Tibial nerve (tissue), 4 donors: ENCODE data around the gene STS.

Experiments used
- EP300 ChIP-seq, 2 donors: sonication (generic); formaldehyde crosslinking; IDR thresholded peaks; one replicate each; pipeline ENCODE4 v1.6.1; 2017; ENCODE audit warnings: antibody characterized with exemption in 2 of 2, mild to moderate bottlenecking in 1 of 2
- POLR2A ChIP-seq, 2 donors: fragments of 450-650 bp; IDR thresholded peaks; one replicate each; pipeline ENCODE4 v1.6.1; 2017; ENCODE audit warnings: antibody characterized with exemption in 2 of 2, mild to moderate bottlenecking in 2 of 2, moderate library complexity in 2 of 2
- TF ChIP-seq, protein P1 (sequence below), 5 experiments: fragments of 200-600 bp in 3 of 5; fragments of 450-650 bp in 2 of 5; sonication (generic) in 3 of 5; IDR thresholded peaks; one replicate each; pipeline ENCODE4 v1.5.1; 2016 to 2019; ENCODE audit warnings: antibody characterized with exemption in 5 of 5, mild to moderate bottlenecking in 3 of 5, moderate library complexity in 2 of 5

DNA sequence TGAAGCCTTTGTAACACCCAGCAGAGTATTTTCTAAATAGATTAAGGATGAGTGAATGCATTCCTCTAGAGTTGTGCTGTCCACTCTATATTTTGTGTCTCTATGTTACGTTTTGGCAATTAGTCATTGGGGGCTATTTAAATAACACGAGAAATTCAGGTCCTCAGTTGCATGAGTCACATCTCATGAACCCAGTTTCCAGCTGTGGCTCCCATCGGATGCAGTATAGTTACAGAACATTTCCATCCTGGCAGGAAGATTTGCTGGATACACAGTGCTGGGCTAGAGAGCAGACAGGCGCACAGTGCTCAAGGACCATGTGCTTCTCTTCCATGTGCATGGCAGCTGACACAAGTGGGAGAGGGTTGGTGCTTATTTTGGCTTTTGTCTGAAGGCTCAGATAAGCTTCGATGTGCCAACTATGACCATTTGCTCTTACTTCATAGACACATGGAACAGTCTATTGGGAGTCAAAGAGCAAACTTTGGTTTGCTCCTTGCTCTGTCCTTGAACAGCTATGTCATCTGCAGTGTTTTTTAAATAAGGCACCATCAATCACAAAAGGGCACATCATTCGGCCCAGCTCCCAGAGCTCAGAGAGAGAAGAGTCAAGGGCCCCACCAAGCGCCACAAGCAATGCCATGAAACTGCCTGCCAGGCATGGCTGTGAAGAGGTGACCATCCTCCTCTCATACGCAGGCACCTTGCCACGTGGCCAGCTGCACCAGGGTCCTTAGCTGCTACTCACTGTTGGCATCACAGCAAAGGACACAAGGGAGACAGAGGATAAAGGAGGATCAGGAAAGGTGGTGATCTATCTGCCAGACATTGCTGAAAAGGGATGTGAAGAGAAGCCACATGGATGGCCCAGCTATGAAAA, 8.1 kb upstream of the STS start:
- TF ChIP-seq, protein P1, sequence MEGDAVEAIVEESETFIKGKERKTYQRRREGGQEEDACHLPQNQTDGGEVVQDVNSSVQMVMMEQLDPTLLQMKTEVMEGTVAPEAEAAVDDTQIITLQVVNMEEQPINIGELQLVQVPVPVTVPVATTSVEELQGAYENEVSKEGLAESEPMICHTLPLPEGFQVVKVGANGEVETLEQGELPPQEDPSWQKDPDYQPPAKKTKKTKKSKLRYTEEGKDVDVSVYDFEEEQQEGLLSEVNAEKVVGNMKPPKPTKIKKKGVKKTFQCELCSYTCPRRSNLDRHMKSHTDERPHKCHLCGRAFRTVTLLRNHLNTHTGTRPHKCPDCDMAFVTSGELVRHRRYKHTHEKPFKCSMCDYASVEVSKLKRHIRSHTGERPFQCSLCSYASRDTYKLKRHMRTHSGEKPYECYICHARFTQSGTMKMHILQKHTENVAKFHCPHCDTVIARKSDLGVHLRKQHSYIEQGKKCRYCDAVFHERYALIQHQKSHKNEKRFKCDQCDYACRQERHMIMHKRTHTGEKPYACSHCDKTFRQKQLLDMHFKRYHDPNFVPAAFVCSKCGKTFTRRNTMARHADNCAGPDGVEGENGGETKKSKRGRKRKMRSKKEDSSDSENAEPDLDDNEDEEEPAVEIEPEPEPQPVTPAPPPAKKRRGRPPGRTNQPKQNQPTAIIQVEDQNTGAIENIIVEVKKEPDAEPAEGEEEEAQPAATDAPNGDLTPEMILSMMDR (IDR thresholded peaks at IDR 0.05) = no peak
- no peak for TF ChIP-seq EP300 (IDR thresholded peaks at IDR 0.05)
- no peak for TF ChIP-seq POLR2A (IDR thresholded peaks at IDR 0.05)
